Neural cell (in vitro differentiated cells): ENCODE results near the gene MBNL2.

ENCODE experiments used
- CTCF ChIP-seq: fragments of 450-650 bp; IDR thresholded peaks from 2 replicates; pipeline ENCODE4 v1.5.1; 2014; ENCODE audit warnings: antibody characterized with exemption, mild to moderate bottlenecking, moderate library complexity; ENCODE audit not compliant: poor library complexity, severe bottlenecking
- EP300 ChIP-seq: fragments of 450-650 bp; conservative IDR thresholded peaks from 2 replicates; pipeline ENCODE4 v1.6.1; 2014; ENCODE audit warnings: antibody characterized with exemption, mild to moderate bottlenecking, moderate library complexity; ENCODE audit not compliant: poor library complexity, severe bottlenecking
- EZH2 ChIP-seq: fragments of 200-600, 300-800 bp; shearing (Covaris generic), sonication (generic); IDR thresholded peaks from 2 replicates; pipeline ENCODE4 v1.6.1; 2014; ENCODE audit warnings: antibody characterized with exemption, low read length, borderline replicate concordance, mild to moderate bottlenecking; ENCODE audit not compliant: insufficient read depth, poor library complexity, severe bottlenecking
- POLR2AphosphoS5 ChIP-seq: IDR thresholded peaks from 2 replicates; pipeline ENCODE4 v1.6.1; 2012
- RAD21 ChIP-seq: fragments of 450-650 bp; conservative IDR thresholded peaks from 2 replicates; pipeline ENCODE4 v1.6.1; 2014; ENCODE audit warnings: antibody characterized with exemption, mild to moderate bottlenecking, moderate library complexity
- REST ChIP-seq: IDR thresholded peaks from 2 replicates; pipeline ENCODE4 v1.6.1; 2012; ENCODE audit warnings: borderline replicate concordance
- SMC3 ChIP-seq: fragments of 450-650 bp; conservative IDR thresholded peaks from 2 replicates; pipeline ENCODE4 v1.6.1; 2014; ENCODE audit warnings: antibody characterized with exemption, mild to moderate bottlenecking, moderate library complexity; ENCODE audit not compliant: poor library complexity
- TAF1 ChIP-seq: IDR thresholded peaks from 2 replicates; pipeline ENCODE4 v1.6.1; 2012; ENCODE audit warnings: low read depth

- TF ChIP-seq REST (no peak), SMC3 (no peak), POLR2AphosphoS5 (no peak), CTCF (no peak), EZH2 (no peak), EP300 (no peak), RAD21 (no peak), TAF1 (no peak)
These were observed 107.2 kb downstream of the MBNL2 start for GRCh38 chr13:97329331-97329730.
